Naive thymus-derived CD8-positive, alpha-beta T cell (primary cell): ENCODE results near the gene PRKCD. TPM values are rescaled to one million over a fixed set of nuclear protein-coding genes. Genes with fewer than 3 reads are reported as not detected.

ENCODE experiments used
- ATAC-seq, 2 donors: fragments of 150-1000 bp; cut with Tn5 transposase in 1 of 2; sonication (Bioruptor Pico), chemical (Tn5 transposase) in 1 of 2; 1 replicate in 1 of 2; 2 replicates in 1 of 2; pipeline ENCODE4 v1.10.0; 2021; ENCODE audit warnings: mild to moderate bottlenecking in 2 of 2, moderate library complexity in 2 of 2
- POLR2A ChIA-PET: fragments of 350-600 bp; sonication (Branson Sonifier 250); formaldehyde crosslinking; loops from one replicate; lab custom pipeline; 2021; ENCODE audit warnings: antibody characterized with exemption; lab: Charles Lee
- DNase-seq, 10 donors: peaks; one replicate each; pipeline versions ENCODE4 v3.0.0 to v3.0.0-alpha.2; 2020 to 2022
- H3K27ac Mint-ChIP-seq, 10 donors: one replicate each; pipeline ENCODE4 v1.8.0; 2020 to 2022; ENCODE audit warnings: mild to moderate bottlenecking in 10 of 10, mixed read lengths in 10 of 10, moderate library complexity in 4 of 10, inconsistent platforms in 1 of 10
- H3K27me3 Mint-ChIP-seq, 5 donors: one replicate each; pipeline ENCODE4 v1.8.0; 2021 to 2022; ENCODE audit warnings: mixed read lengths in 5 of 5
- H3K36me3 Mint-ChIP-seq, 3 donors: one replicate each; pipeline ENCODE4 v1.8.0; 2020 to 2022; ENCODE audit warnings: mixed read lengths in 3 of 3, mild to moderate bottlenecking in 2 of 3, inconsistent platforms in 1 of 3
- H3K4me1 Mint-ChIP-seq, 4 donors: one replicate each; pipeline ENCODE4 v1.8.0; 2021 to 2022; ENCODE audit warnings: mixed read lengths in 4 of 4
- H3K4me3 Mint-ChIP-seq, 10 donors: one replicate each; pipeline ENCODE4 v1.8.0; 2020 to 2022; ENCODE audit warnings: mild to moderate bottlenecking in 10 of 10, mixed read lengths in 10 of 10, moderate library complexity in 6 of 10, inconsistent platforms in 1 of 10
- H3K9me3 Mint-ChIP-seq, 9 donors: one replicate each; pipeline ENCODE4 v1.8.0; 2020 to 2022; ENCODE audit warnings: mixed read lengths in 9 of 9, mild to moderate bottlenecking in 3 of 9, inconsistent platforms in 1 of 9, moderate library complexity in 1 of 9
- polyA plus RNA-seq, 3 donors: library from polyadenylated mRNA; unstranded; fragments of 300-500 nt; fragmentation: Illumina TruSeq; gene quantifications; one replicate each; pipeline ENCODE4 v1.2.3, GENCODE V29; 2021
- total RNA-seq, 8 experiments: library from RNA in 2 of 8; stranded (reverse) in 2 of 8; gene quantifications; one replicate each; pipeline ENCODE4 v1.2.3 and lab custom pipeline; 2021 to 2026

The PRKCD gene
- total and polyA plus RNA-seq, 5 experiments from 2014 or later: 5.5 to 12.2 (median 11.0) TPM

DNA sequence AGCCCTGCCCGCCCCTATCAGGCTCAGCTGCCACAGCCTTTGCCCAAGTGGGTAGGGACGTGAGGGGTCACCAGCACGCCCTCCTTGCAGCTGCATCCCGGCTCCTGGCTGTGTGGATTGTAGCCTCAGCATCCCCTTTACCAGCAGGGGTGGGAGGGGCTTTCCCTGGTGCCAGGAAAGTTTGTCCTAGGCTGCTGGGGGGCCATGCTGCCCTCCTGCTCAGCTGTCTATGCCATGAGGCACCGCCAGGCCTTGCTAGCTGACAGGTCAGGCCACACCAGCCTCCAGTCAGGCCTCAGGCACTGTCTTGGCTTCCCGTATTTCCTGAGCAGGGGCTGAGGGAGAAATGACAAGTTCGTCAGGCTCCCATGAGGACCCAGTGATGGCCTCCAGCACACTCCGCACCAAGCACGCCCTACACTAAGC, 62.5 kb downstream of the PRKCD start:
- POLR2A ChIA-PET: no interaction called here
- DNase-seq: no peak
- no peaks in the 10 kb centered on the region for H3K9me3 Mint-ChIP-seq
- H3K27me3 Mint-ChIP-seq: no peaks in the 10 kb centered on the region
- no peak for ATAC-seq
- H3K4me1 Mint-ChIP-seq: peaks cover 0 to 4% (median under 1%) of the 10 kb centered on the region in 4 donors
- H3K27ac Mint-ChIP-seq: peak overlapping the region in 1 of 10 donors; percentile 88
- no peak overlapping the region for H3K4me3 Mint-ChIP-seq
- peaks cover 0 to 45% (median 8%) of the 10 kb centered on the region in 3 donors for H3K36me3 Mint-ChIP-seq

DNA sequence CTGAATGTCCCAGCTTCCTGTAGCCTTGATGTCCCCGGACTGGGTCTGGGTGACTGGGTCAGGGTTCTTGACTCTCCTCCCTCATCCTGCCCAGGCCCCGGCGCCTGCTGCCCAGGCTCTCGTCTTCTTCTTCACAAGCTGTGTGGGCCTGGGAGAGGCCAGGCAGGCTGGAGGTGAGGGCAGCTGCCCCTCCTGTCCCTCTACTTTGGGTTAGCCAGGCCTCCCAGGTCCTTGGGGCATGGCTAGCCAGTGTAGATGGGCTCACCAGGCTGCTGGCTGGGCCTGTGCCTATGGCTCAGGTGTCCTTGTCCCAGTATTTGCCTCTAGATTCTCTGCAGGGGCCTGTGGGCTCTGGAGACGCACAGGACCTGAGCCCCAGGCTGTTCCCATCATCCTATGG, 63.0 kb downstream of the PRKCD start:
- Mint-ChIP-seq H3K27me3 (no peaks in the 10 kb centered on the region), H3K9me3 (no peaks in the 10 kb centered on the region), H3K4me3 (no peak overlapping the region), H3K4me1 (peaks cover 0 to 4% (median under 1%) of the 10 kb centered on the region in 4 donors), H3K27ac (peak overlapping the region in 2 of 10 donors; percentile 20 to 88), H3K36me3 (peaks cover 0 to 49% (median 8%) of the 10 kb centered on the region in 3 donors)
- no peak for ATAC-seq
- POLR2A ChIA-PET: no interaction called here
- no peak for DNase-seq

DNA sequence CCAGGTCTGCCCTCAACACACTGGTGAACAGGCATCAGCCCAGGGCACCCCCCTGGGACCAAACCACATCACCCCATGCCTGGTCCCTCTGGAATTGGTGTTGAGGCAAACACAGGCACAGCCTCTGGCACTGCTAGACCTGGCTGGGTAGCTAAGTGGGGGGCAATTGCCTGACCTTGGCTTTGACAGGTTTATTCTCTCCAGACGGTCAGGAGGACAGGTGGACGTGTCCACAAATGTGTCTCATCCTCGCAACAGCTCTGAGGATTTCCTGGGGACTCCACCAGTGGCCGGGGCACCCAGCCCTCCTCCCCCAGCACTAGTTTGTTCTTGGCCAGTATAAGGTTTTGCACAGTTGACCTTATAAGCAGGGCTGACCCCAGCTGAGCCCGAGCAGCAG, 63.5 kb downstream of the PRKCD start:
- peaks cover 0 to 54% (median 10%) of the 10 kb centered on the region in 3 donors for H3K36me3 Mint-ChIP-seq
- ATAC-seq: no peak
- no peaks in the 10 kb centered on the region for H3K27me3 Mint-ChIP-seq
- H3K27ac Mint-ChIP-seq: peak overlapping the region in 2 of 10 donors; percentile 18 to 88
- H3K9me3 Mint-ChIP-seq: no peaks in the 10 kb centered on the region
- no peak overlapping the region for H3K4me3 Mint-ChIP-seq
- H3K4me1 Mint-ChIP-seq: peaks cover 0 to 4% (median under 1%) of the 10 kb centered on the region in 4 donors
- POLR2A ChIA-PET: no interaction called here
- no peak for DNase-seq

DNA sequence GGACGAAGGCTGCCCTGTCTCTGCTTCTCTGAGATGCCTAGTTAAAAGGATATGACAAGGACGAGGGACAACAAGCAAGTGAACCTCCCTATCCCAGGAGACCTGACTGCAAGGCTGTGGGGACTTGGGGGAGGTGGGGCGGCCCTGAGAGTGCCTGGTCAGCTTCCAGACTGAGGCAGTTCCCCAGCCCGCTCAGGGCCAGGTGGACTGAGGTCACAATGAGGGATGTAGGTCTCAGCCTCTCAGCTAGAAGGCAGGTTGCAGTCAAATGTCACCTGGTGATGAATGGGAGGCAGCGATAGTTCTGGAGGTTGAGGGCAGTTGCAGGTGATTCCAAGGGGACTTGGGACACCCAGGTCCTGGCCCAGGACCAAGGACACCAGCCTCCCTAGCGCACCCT, 64.2 kb downstream of the PRKCD start:
- POLR2A ChIA-PET: no interaction called here
- Mint-ChIP-seq H3K4me3 (no peak overlapping the region), H3K27ac (peak overlapping the region in 1 of 10 donors; percentile 28), H3K4me1 (peaks cover 0 to under 1% (median 0%) of the 10 kb centered on the region in 4 donors), H3K36me3 (peaks cover 0 to 61% (median 10%) of the 10 kb centered on the region in 3 donors), H3K27me3 (no peaks in the 10 kb centered on the region), H3K9me3 (no peaks in the 10 kb centered on the region)
- ATAC-seq (no peak), DNase-seq (no peak)

DNA sequence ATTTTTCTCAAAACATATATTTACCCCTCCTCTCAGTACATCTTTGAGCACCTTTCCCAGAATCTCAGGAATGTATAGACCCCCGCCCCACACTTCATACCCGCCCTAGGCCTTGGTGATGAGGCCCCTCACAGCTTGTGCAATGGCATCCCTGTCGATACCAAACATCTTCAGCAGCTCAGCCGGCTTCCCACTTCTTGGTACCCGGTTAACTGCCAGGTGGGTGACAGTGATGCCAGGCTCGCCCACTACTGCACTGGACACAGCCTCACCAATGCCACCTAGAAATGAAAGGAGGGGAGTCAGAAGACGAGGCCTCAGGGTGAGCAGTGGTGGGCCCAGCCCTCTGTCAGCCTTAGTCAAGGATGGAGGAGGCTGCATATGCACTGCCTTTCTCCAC, 64.6 kb downstream of the PRKCD start:
- H3K27ac Mint-ChIP-seq: peak overlapping the region in 1 of 10 donors; percentile 28
- no peaks in the 10 kb centered on the region for H3K9me3 Mint-ChIP-seq
- H3K4me1 Mint-ChIP-seq: no peaks in the 10 kb centered on the region
- ATAC-seq (no peak), DNase-seq (no peak)
- H3K27me3 Mint-ChIP-seq: no peaks in the 10 kb centered on the region
- H3K36me3 Mint-ChIP-seq: peaks cover 0 to 64% (median 10%) of the 10 kb centered on the region in 3 donors
- POLR2A ChIA-PET: no interaction called here
- no peak overlapping the region for H3K4me3 Mint-ChIP-seq

DNA sequence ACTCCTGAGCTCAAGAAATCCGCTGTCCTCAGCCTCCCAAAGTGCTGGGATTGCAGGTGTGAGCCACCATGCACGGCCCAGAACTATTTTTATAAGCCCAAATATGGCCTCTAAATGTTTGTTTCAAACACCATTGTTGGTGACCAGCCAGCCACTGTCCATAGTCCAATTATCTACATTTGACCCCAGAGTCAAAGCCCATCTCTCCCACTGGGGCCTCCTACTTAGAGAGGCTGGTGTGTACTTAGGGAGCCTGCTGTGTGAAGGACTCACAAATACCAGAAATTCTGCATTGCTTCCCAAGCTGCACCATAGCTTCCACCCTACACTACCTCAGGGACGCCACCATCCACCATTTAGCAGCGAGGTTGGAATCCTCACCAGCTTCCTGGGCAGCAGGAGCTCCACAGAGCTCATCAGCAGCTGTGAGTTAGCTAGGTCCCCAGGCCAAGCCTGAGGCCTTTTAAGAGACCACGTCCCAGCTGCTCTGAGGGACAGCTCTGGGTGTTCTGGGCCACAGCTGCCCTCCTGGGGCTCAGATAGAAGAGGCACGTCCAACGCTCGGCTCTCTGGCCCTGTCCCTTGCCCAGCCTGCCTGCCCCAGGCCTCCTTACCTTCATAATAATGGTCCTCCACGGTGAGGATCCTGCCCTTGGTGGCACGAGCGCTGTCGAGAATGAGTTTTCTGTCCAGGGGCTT, 65.3 kb downstream of the PRKCD start:
- Mint-ChIP-seq H3K4me1 (no peaks in the 10 kb centered on the region), H3K27me3 (no peaks in the 10 kb centered on the region), H3K9me3 (no peaks in the 10 kb centered on the region), H3K4me3 (no peak overlapping the region), H3K27ac (no peak overlapping the region), H3K36me3 (peaks cover 0 to 66% (median 10%) of the 10 kb centered on the region in 3 donors)
- DNase-seq (no peak), ATAC-seq (no peak)
- POLR2A ChIA-PET: no interaction called here

DNA sequence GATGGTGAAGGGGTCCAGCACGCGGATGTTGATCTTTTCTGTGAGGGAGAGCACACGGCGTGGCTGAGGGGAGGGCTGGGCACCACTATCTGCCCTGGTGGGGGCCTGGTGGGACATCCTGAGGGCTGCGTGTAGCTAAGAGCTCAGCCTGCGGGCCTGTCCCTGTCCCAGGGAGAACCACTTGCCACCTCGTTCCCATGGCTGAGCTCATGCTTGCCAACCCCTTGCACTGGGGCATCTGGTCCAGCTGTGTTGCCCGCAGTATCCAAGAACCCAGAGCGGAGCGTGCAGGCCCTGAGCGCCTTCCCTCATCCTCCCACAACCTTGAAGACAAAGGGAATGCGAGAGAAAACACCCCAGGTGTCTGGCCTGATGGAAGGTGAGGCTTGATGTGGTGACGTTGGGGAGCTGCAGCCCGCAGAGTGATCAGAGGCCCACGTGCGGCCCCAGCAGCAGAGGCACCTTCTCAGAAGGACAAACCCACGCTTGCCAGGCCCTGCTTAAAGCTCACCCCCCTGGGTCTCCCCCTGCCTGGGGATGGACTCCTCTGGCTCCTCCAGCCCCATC, 65.9 kb downstream of the PRKCD start:
- Mint-ChIP-seq H3K36me3 (peaks cover 0 to 70% (median 10%) of the 10 kb centered on the region in 3 donors), H3K4me1 (no peaks in the 10 kb centered on the region), H3K9me3 (no peaks in the 10 kb centered on the region), H3K4me3 (no peak overlapping the region), H3K27ac (peak overlapping the region in 1 of 10 donors; percentile 45), H3K27me3 (no peaks in the 10 kb centered on the region)
- POLR2A ChIA-PET: no interaction called here
- no peak for DNase-seq
- ATAC-seq: no peak

DNA sequence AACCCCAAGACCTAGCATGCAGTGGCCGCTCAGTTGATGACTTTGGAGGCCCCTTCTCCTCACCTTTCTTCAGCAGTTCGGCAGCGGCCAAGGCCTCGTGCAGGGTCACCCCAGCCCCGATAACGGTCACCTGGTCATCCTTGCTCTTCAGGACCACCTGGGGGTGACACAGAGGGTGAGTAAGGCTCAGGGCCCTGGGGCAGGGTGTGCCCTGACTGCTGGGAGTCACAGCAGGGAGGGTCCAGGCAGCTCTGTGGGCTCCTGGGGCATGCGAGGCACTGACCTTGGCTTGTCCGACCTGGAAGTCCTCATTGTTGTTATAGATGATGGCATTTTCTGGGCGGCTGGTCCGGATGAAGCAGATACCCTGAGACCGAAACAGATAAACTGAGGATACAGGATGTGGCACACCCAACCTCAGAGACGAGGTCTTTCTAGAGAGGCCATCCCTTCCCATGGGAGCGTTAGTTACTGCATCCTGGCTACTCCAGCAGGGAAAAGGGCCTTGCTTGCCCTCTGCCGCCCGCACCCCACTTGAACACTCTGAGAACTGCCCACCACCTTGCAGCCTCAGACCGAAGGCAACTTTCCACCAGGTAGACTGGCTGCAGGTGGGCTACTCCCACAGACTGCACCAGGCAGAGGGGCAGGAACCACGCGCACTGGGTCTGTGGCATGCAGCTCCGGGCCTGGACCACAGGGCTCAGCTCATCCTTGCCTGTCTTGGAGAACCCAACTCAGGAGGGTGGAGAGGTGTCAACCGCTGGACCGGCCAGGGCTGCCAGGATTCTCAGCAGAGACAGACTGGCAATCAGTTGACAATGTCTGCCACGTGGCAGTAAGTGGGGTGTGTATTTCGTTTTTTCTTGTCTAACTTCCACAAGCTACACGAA, 67.2 kb downstream of the PRKCD start:
- POLR2A ChIA-PET: no interaction called here
- Mint-ChIP-seq H3K4me1 (no peaks in the 10 kb centered on the region), H3K4me3 (no peak overlapping the region), H3K27me3 (no peaks in the 10 kb centered on the region), H3K9me3 (no peaks in the 10 kb centered on the region), H3K36me3 (peaks cover 0 to 81% (median 10%) of the 10 kb centered on the region in 3 donors), H3K27ac (peak overlapping the region in 2 of 10 donors; percentile 16 to 22)
- no peak for ATAC-seq
- no peak for DNase-seq

DNA sequence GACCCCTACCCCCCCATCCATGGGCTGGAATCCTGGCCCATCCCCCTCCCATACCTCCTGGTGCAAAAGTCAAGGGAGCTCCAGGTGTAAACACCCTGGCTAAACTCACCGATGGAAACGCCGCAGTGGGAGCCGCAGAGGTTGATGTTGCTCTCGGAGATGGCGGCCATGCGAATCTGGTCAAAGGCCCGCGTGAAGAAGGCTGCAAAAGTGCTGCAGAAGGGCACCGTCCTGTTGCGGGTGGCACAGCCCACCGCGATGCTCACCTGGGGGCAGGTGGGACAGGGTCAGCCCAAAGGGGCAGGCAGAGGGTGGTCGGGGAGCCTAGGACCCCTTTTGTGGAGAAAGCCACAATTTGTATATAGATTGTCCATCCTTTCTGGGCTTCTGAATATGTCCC, 68.2 kb downstream of the PRKCD start:
- Mint-ChIP-seq H3K27me3 (no peaks in the 10 kb centered on the region), H3K27ac (peak overlapping the region in 3 of 10 donors; percentile 10 to 82 (median 31)), H3K4me1 (peaks cover 0 to 2% (median 0%) of the 10 kb centered on the region in 4 donors), H3K4me3 (no peak overlapping the region), H3K9me3 (no peaks in the 10 kb centered on the region), H3K36me3 (peaks cover 0 to 87% (median 9%) of the 10 kb centered on the region in 3 donors)
- ATAC-seq: no peak
- no peak for DNase-seq
- POLR2A ChIA-PET: no interaction called here

DNA sequence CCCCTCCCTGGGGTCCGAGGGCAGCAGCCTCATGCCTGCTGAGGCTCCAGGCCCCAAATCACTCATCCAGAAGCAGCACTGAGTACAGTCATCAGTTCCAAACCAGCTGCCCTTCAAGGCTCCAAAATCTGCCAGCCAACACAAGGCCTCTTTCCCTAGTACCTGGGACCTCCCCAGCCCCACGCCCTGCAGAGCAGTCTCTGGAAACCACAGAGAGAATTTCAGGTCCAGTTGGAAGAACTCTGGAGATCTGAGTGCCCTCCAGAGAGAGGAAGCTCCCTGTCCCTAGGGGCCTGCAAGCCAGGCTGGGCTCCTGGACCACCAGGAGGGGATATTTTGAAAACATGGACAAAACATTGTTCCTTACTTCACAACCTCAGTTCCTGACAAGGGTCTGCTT, 68.6 kb downstream of the PRKCD start:
- Mint-ChIP-seq H3K27me3 (no peaks in the 10 kb centered on the region), H3K36me3 (peaks cover 0 to 87% (median 12%) of the 10 kb centered on the region in 3 donors), H3K4me1 (peaks cover 0 to 3% (median 1%) of the 10 kb centered on the region in 4 donors), H3K4me3 (no peak overlapping the region), H3K9me3 (no peaks in the 10 kb centered on the region), H3K27ac (peak overlapping the region in 3 of 10 donors; percentile 10 to 82 (median 31))
- ATAC-seq: no peak
- no peak for DNase-seq
- POLR2A ChIA-PET: no interaction called here

DNA sequence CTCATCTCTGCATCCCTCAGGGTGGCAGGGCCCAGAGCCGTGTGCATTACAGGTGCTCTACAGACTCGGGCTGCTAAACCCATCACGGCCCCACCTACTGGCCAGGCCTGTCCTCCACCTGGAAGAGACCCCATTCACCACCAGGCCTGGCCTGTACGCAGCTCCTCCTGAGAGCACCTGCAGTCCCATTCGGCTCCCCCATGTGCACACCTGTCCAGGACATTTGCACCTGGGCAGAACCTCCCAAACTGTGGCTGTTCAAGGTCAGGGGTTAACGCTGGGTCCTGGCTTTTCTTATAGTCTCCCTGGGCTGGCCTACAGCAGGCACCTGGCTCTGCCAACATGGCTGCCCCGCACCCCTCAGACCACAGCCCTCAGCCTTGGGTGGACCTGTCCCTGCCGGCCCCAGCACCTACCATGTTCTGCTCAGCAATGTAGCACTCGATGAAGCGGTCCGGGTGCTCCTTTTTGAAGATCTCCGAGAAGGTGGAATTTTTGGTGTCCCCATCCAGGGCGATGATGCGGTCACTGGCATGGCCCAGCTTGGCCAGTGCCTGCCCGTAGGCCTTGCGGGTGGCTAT, 69.1 kb downstream of the PRKCD start:
- DNase-seq (no peak), ATAC-seq (no peak)
- peak overlapping the region in 1 of 10 donors; percentile 31 for H3K27ac Mint-ChIP-seq
- POLR2A ChIA-PET: no interaction called here
- H3K27me3 Mint-ChIP-seq: no peaks in the 10 kb centered on the region
- H3K36me3 Mint-ChIP-seq: peaks cover 0 to 83% (median 8%) of the 10 kb centered on the region in 3 donors
- no peaks in the 10 kb centered on the region for H3K9me3 Mint-ChIP-seq
- H3K4me3 Mint-ChIP-seq: no peak overlapping the region
- peaks cover 0 to 5% (median 1%) of the 10 kb centered on the region in 4 donors for H3K4me1 Mint-ChIP-seq

DNA sequence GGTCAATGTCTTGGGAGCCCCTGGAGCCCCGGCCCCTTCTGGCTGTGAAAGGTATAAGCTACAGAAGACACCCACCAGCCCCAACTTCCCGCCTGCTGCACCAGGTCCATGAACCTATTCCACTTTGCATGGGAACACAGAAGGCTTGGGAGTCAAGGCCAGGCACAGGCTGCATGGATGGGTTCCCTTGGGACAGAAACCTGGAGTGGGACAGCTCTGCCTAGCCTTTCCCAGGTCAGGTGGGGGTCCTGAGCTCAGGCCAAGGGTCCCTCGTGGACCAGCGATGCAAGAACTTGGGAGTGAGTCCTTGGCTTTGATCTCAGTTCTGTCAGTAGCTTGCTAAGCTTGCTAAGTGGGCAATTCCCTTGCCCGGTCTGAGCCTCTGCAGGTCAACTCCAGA, 69.8 kb downstream of the PRKCD start:
- Mint-ChIP-seq H3K4me3 (no peak overlapping the region), H3K36me3 (peaks cover 0 to 82% (median 8%) of the 10 kb centered on the region in 3 donors)
- POLR2A ChIA-PET: interaction anchor here (0.7 kb wide), 1 partner anchor 24 kb away, joined by 3 read pairs; no protein-coding TSS in a partner anchor

More for the DNA sequence above, 69.8 kb downstream of the PRKCD start:
- H3K27me3 Mint-ChIP-seq: no peaks in the 10 kb centered on the region
- ATAC-seq (no peak), DNase-seq (no peak)
- peak overlapping the region in 2 of 10 donors; percentile 31 to 67 for H3K27ac Mint-ChIP-seq
- no peaks in the 10 kb centered on the region for H3K9me3 Mint-ChIP-seq
- peaks cover 0 to 10% (median 3%) of the 10 kb centered on the region in 4 donors for H3K4me1 Mint-ChIP-seq
